Mammary epithelial cell (primary cell): ENCODE measurements around the gene NHS.

Experiments
- EZH2 ChIP-seq: IDR thresholded peaks from 2 replicates; pipeline ENCODE4 v1.6.1; 2012; ENCODE audit warnings: low read length, inconsistent platforms, borderline replicate concordance
- TF ChIP-seq, protein P1 (sequence below), 2 donors: IDR thresholded peaks in 1 of 2; conservative IDR thresholded peaks in 1 of 2; 2 replicates each; pipeline ENCODE4 v1.5.1; 2011 to 2012; ENCODE audit warnings: inconsistent platforms in 2 of 2, low read length in 2 of 2, mild to moderate bottlenecking in 2 of 2, control low read depth in 1 of 2, low read depth in 1 of 2; ENCODE audit not compliant: insufficient read depth in 1 of 2; ENCODE audit errors: extremely low read depth in 1 of 2

DNA sequence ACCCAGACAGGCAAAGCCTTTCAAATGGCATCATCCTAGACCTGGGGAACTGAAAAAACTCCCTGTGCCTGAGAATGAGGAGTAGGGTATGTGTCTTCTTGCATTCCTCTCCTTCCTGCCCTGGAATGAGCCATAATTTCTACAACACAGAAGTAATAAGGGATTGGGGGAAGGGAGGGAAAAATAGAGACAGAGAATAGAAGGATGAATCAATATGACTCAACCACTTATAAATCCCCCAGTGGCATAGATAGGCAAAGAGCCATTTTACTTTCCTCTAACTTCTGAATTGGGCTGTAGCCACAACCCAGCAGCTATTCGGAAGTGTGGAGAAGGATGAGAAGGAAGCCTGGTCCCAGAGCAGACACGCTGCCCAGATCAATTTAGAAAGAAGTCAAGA lies 99.9 kb downstream of the NHS start:
- TF ChIP-seq, protein P1, sequence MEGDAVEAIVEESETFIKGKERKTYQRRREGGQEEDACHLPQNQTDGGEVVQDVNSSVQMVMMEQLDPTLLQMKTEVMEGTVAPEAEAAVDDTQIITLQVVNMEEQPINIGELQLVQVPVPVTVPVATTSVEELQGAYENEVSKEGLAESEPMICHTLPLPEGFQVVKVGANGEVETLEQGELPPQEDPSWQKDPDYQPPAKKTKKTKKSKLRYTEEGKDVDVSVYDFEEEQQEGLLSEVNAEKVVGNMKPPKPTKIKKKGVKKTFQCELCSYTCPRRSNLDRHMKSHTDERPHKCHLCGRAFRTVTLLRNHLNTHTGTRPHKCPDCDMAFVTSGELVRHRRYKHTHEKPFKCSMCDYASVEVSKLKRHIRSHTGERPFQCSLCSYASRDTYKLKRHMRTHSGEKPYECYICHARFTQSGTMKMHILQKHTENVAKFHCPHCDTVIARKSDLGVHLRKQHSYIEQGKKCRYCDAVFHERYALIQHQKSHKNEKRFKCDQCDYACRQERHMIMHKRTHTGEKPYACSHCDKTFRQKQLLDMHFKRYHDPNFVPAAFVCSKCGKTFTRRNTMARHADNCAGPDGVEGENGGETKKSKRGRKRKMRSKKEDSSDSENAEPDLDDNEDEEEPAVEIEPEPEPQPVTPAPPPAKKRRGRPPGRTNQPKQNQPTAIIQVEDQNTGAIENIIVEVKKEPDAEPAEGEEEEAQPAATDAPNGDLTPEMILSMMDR (conservative IDR thresholded peaks at IDR 0.05 in 1 of 2, IDR thresholded peaks at IDR 0.05 in 1 of 2; ENCODE audit: extremely low read depth in 1 of 2, insufficient read depth in 1 of 2, low read depth in 1 of 2, low read length in 2 of 2): no peak
- no peak for TF ChIP-seq EZH2
